NCI-H748 treated with DMSO at 0.1 percent for 48 hours (cell line): ENCODE data around the gene TOMM40.
A peak's percentile ranks its signal among the peaks of the same experiment; 100 is the strongest.
"Not testable (repeated sequence)": the region's sequence is repeated elsewhere in the genome, so short reads cannot be mapped to it uniquely, and the experiment has no call there.

ENCODE experiments used
- DNase-seq: peaks from one replicate; lab custom pipeline; 2025; lab: John Stamatoyannopoulos, UW

The TOMM40 gene

GRCh38 chr19:44891016-44891882 lies at the start of gene TOMM40:
TOMM40 (plus strand) TSS chr19:44891254; CDS start chr19:44891416, 162 bp downstream.
- peak; percentile 100 for DNase-seq

GRCh38 chr19:44845286-44845611 lies 45.8 kb upstream of the TOMM40 start:
- DNase-seq: peak; percentile 47

- DNase-seq: peak; percentile 87
These were observed 45.2 kb upstream of the TOMM40 start, which contains the start of gene NECTIN2 for GRCh38 chr19:44845612-44846454. NECTIN2 (plus strand) TSS chr19:44846297; CDS start chr19:44846526, 229 bp downstream.

GRCh38 chr19:44846455-44847143 lies 44.5 kb upstream of the TOMM40 start:
- DNase-seq: no peak

- DNase-seq: peak; percentile 9
These were observed 43.7 kb upstream of the TOMM40 start for GRCh38 chr19:44847144-44848035.

- DNase-seq: no peak
These were observed 42.8 kb upstream of the TOMM40 start for GRCh38 chr19:44848036-44848811.

GRCh38 chr19:44848812-44849447 lies 42.1 kb upstream of the TOMM40 start:
- no peak for DNase-seq

- no peak for DNase-seq
These were observed 40.4 kb upstream of the TOMM40 start for GRCh38 chr19:44850641-44851109.

- no peak for DNase-seq
These were observed 39.6 kb upstream of the TOMM40 start for GRCh38 chr19:44851427-44851826.

- no peak for DNase-seq
These were observed 35.4 kb upstream of the TOMM40 start for GRCh38 chr19:44855606-44856005.

GRCh38 chr19:44856421-44857083 lies 34.5 kb upstream of the TOMM40 start:
- no peak for DNase-seq

GRCh38 chr19:44857837-44858236 lies 33.2 kb upstream of the TOMM40 start:
- no peak for DNase-seq

GRCh38 chr19:44861576-44861975 lies 29.5 kb upstream of the TOMM40 start:
- DNase-seq: not testable (repeated sequence)

- no peak for DNase-seq
These were observed 27.1 kb upstream of the TOMM40 start for GRCh38 chr19:44863990-44864389.

- no peak for DNase-seq
These were observed 25.8 kb upstream of the TOMM40 start for GRCh38 chr19:44865196-44865767.

GRCh38 chr19:44866664-44867063 lies 24.4 kb upstream of the TOMM40 start:
- DNase-seq: no peak

- DNase-seq: no peak
These were observed 23.5 kb upstream of the TOMM40 start for GRCh38 chr19:44867578-44867977.

- DNase-seq: no peak
These were observed 21.2 kb upstream of the TOMM40 start for GRCh38 chr19:44869733-44870470.
